HEK293 (cell line): Measurements from ENCODE around the gene RBM34.

ENCODE experiments used
- GLIS2 ChIP-seq: fragments of 450-650 bp; formaldehyde crosslinking; IDR thresholded peaks from 2 replicates; pipeline ENCODE4 v1.5.1; 2016; ENCODE audit warnings: missing biosample characterization, missing genetic modification characterization
- HOXC10 ChIP-seq: sonication (generic); formaldehyde crosslinking; IDR thresholded peaks from 2 replicates; pipeline ENCODE4 v1.8.1; 2023; ENCODE audit warnings: mild to moderate bottlenecking, missing genetic modification reagents
- TRIM28 ChIP-seq: IDR thresholded peaks from 2 replicates; pipeline ENCODE4 v1.6.1; 2011; ENCODE audit warnings: low read length, control low read depth, borderline replicate concordance
- ZBTB8A ChIP-seq: fragments of 450-650 bp; formaldehyde crosslinking; IDR thresholded peaks from 2 replicates; pipeline ENCODE4 v1.5.1; 2016; ENCODE audit warnings: missing biosample characterization, missing genetic modification characterization
- TF ChIP-seq, protein P1 (sequence below): fragments of 450-650 bp; formaldehyde crosslinking; IDR thresholded peaks from 2 replicates; pipeline ENCODE4 v1.5.1; 2016; ENCODE audit warnings: missing biosample characterization, missing genetic modification characterization
- TF ChIP-seq, protein P2 (sequence below): fragments of 450-650 bp; formaldehyde crosslinking; IDR thresholded peaks from 2 replicates; pipeline ENCODE4 v1.5.1; 2017; ENCODE audit warnings: missing biosample characterization, missing genetic modification characterization
- TF ChIP-seq, protein P3 (sequence below): fragments of 450-650 bp; formaldehyde crosslinking; IDR thresholded peaks from 2 replicates; pipeline ENCODE4 v1.5.1; 2016; ENCODE audit warnings: missing biosample characterization, missing genetic modification characterization
- TF ChIP-seq, protein P4 (sequence below): fragments of 450-650 bp; formaldehyde crosslinking; IDR thresholded peaks from 2 replicates; pipeline ENCODE4 v1.5.1; 2016; ENCODE audit warnings: missing biosample characterization, missing genetic modification characterization, borderline replicate concordance

DNA sequence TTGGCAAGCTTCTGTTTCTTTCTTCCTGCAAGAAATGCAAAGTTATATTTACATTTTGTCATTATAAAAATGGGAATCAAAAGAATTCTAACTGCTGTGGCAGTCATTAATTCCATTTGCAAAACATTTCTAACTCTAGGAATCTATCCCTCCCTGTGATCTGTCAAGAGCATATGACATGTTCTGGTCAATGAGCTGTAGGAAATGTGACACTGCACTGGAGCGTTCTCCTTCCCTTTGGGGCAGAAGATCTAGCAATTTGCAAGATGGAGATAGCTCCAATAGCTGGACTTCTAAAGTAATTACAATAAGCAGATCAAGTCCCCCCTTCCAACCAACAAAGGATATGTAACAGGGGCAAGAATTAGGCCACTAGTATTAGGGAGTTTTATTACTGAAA is 38.7 kb downstream of the RBM34 start:
- TF ChIP-seq TRIM28 (no peak), HOXC10 (CRISPR knock-in tag) (no peak), GLIS2 (tag by site-specific recombination) (no peak), ZBTB8A (tag by site-specific recombination) (no peak)
- TF ChIP-seq, protein P1, sequence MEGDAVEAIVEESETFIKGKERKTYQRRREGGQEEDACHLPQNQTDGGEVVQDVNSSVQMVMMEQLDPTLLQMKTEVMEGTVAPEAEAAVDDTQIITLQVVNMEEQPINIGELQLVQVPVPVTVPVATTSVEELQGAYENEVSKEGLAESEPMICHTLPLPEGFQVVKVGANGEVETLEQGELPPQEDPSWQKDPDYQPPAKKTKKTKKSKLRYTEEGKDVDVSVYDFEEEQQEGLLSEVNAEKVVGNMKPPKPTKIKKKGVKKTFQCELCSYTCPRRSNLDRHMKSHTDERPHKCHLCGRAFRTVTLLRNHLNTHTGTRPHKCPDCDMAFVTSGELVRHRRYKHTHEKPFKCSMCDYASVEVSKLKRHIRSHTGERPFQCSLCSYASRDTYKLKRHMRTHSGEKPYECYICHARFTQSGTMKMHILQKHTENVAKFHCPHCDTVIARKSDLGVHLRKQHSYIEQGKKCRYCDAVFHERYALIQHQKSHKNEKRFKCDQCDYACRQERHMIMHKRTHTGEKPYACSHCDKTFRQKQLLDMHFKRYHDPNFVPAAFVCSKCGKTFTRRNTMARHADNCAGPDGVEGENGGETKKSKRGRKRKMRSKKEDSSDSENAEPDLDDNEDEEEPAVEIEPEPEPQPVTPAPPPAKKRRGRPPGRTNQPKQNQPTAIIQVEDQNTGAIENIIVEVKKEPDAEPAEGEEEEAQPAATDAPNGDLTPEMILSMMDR (tag by site-specific recombination): no peak
- TF ChIP-seq, protein P2, sequence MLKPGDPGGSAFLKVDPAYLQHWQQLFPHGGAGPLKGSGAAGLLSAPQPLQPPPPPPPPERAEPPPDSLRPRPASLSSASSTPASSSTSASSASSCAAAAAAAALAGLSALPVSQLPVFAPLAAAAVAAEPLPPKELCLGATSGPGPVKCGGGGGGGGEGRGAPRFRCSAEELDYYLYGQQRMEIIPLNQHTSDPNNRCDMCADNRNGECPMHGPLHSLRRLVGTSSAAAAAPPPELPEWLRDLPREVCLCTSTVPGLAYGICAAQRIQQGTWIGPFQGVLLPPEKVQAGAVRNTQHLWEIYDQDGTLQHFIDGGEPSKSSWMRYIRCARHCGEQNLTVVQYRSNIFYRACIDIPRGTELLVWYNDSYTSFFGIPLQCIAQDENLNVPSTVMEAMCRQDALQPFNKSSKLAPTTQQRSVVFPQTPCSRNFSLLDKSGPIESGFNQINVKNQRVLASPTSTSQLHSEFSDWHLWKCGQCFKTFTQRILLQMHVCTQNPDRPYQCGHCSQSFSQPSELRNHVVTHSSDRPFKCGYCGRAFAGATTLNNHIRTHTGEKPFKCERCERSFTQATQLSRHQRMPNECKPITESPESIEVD (tag by site-specific recombination): no peak
- TF ChIP-seq, protein P3, sequence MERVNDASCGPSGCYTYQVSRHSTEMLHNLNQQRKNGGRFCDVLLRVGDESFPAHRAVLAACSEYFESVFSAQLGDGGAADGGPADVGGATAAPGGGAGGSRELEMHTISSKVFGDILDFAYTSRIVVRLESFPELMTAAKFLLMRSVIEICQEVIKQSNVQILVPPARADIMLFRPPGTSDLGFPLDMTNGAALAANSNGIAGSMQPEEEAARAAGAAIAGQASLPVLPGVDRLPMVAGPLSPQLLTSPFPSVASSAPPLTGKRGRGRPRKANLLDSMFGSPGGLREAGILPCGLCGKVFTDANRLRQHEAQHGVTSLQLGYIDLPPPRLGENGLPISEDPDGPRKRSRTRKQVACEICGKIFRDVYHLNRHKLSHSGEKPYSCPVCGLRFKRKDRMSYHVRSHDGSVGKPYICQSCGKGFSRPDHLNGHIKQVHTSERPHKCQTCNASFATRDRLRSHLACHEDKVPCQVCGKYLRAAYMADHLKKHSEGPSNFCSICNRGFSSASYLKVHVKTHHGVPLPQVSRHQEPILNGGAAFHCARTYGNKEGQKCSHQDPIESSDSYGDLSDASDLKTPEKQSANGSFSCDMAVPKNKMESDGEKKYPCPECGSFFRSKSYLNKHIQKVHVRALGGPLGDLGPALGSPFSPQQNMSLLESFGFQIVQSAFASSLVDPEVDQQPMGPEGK (tag by site-specific recombination): no peak
- TF ChIP-seq, protein P4, sequence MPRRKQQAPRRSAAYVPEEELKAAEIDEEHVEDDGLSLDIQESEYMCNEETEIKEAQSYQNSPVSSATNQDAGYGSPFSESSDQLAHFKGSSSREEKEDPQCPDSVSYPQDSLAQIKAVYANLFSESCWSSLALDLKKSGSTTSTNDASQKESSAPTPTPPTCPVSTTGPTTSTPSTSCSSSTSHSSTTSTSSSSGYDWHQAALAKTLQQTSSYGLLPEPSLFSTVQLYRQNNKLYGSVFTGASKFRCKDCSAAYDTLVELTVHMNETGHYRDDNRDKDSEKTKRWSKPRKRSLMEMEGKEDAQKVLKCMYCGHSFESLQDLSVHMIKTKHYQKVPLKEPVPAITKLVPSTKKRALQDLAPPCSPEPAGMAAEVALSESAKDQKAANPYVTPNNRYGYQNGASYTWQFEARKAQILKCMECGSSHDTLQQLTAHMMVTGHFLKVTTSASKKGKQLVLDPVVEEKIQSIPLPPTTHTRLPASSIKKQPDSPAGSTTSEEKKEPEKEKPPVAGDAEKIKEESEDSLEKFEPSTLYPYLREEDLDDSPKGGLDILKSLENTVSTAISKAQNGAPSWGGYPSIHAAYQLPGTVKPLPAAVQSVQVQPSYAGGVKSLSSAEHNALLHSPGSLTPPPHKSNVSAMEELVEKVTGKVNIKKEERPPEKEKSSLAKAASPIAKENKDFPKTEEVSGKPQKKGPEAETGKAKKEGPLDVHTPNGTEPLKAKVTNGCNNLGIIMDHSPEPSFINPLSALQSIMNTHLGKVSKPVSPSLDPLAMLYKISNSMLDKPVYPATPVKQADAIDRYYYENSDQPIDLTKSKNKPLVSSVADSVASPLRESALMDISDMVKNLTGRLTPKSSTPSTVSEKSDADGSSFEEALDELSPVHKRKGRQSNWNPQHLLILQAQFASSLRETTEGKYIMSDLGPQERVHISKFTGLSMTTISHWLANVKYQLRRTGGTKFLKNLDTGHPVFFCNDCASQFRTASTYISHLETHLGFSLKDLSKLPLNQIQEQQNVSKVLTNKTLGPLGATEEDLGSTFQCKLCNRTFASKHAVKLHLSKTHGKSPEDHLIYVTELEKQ (tag by site-specific recombination): no peak
